ENCODE measurements around the gene FAM200B. TPM values are rescaled to one million over a fixed set of nuclear protein-coding genes. Genes with fewer than 3 reads are reported as not detected.

Gene FAM200B
- polyA plus RNA-seq, 2 of the 4 experiments (the other 2 are of a cell fraction) = 40.8 to 41.6 TPM

DNA sequence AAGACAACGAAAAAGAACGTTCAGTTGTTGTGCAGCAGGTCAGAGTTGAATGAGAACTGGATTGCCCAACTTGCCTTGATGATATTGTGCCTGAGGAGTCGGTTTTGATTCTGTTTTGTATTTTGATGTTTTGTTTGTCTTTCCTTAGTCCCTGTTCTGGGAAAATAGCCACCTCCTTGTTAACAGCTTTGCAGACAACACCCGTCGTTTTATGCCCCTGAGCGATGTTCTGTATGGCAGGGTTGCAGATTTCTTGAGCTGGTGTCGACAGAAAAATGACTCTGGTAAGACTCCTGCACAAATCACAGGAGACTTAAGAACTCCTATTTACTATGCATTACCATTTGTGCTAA lies 25.7 kb downstream of the FAM200B start:
- 61% methylated on average over 7 of the region's 7 CpGs for WGBS (ENCODE audit: missing lambda C conversion rate)
- no peak overlapping the region for H3K4me2 ChIP-seq
- H3K4me1 ChIP-seq = peaks cover 1% of the 10 kb centered on the region; the same call in 2 of the 3 replicates
- TF ChIP-seq HDAC2 (IDR thresholded peaks at IDR 0.05) (no peak), POLR2A (IDR thresholded peaks at IDR 0.05; ENCODE audit: low read length) (no peak), SMC3 (IDR thresholded peaks at IDR 0.05) (no peak), HEYL (CRISPR knock-in tag; IDR thresholded peaks at IDR 0.05) (no peak), EHF (CRISPR knock-in tag; IDR thresholded peaks at IDR 0.05) (no peak), MAFK (IDR thresholded peaks at IDR 0.05; ENCODE audit: partially characterized antibody) (no peak), RARB (CRISPR knock-in tag; IDR thresholded peaks at IDR 0.05) (no peak), ZFP36 (IDR thresholded peaks at IDR 0.05; ENCODE audit: borderline replicate concordance, partially characterized antibody) (no peak), MAZ (IDR thresholded peaks at IDR 0.05; ENCODE audit: borderline replicate concordance, low read depth, low read length) (no peak), KDM5A (IDR thresholded peaks at IDR 0.05) (no peak), BHLHE40 (IDR thresholded peaks at IDR 0.05; ENCODE audit: low read depth, low read length) (no peak), JUNB (IDR thresholded peaks at IDR 0.05) (no peak), EP300 (IDR thresholded peaks at IDR 0.05) (no peak), SREBF2 (IDR thresholded peaks at IDR 0.05) (no peak)
- TF ChIP-seq, protein P1, sequence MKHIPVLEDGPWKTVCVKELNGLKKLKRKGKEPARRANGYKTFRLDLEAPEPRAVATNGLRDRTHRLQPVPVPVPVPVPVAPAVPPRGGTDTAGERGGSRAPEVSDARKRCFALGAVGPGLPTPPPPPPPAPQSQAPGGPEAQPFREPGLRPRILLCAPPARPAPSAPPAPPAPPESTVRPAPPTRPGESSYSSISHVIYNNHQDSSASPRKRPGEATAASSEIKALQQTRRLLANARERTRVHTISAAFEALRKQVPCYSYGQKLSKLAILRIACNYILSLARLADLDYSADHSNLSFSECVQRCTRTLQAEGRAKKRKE (CRISPR knock-in tag; IDR thresholded peaks at IDR 0.05; ENCODE audit: low read depth) = no peak
- TF ChIP-seq, protein P2, sequence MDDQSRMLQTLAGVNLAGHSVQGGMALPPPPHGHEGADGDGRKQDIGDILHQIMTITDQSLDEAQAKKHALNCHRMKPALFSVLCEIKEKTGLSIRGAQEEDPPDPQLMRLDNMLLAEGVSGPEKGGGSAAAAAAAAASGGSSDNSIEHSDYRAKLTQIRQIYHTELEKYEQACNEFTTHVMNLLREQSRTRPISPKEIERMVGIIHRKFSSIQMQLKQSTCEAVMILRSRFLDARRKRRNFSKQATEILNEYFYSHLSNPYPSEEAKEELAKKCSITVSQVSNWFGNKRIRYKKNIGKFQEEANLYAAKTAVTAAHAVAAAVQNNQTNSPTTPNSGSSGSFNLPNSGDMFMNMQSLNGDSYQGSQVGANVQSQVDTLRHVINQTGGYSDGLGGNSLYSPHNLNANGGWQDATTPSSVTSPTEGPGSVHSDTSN (IDR thresholded peaks at IDR 0.05) = no peak
- TF ChIP-seq, protein P3, sequence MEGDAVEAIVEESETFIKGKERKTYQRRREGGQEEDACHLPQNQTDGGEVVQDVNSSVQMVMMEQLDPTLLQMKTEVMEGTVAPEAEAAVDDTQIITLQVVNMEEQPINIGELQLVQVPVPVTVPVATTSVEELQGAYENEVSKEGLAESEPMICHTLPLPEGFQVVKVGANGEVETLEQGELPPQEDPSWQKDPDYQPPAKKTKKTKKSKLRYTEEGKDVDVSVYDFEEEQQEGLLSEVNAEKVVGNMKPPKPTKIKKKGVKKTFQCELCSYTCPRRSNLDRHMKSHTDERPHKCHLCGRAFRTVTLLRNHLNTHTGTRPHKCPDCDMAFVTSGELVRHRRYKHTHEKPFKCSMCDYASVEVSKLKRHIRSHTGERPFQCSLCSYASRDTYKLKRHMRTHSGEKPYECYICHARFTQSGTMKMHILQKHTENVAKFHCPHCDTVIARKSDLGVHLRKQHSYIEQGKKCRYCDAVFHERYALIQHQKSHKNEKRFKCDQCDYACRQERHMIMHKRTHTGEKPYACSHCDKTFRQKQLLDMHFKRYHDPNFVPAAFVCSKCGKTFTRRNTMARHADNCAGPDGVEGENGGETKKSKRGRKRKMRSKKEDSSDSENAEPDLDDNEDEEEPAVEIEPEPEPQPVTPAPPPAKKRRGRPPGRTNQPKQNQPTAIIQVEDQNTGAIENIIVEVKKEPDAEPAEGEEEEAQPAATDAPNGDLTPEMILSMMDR (IDR thresholded peaks at IDR 0.05) = no peak
- ChIA-PET CTCF (no interaction called here), POLR2A (no interaction called here)
- no peak overlapping the region for H3K27ac ChIP-seq
- DNase-seq (ENCODE audit: low read depth in 1 of 2, low spot score in 1 of 2) = no peak
- FAIRE-seq = no peak
- no peak for ATAC-seq
- H3K4me3 ChIP-seq = no peak overlapping the region
- no peaks in the 10 kb centered on the region for H3K9me3 ChIP-seq

DNA sequence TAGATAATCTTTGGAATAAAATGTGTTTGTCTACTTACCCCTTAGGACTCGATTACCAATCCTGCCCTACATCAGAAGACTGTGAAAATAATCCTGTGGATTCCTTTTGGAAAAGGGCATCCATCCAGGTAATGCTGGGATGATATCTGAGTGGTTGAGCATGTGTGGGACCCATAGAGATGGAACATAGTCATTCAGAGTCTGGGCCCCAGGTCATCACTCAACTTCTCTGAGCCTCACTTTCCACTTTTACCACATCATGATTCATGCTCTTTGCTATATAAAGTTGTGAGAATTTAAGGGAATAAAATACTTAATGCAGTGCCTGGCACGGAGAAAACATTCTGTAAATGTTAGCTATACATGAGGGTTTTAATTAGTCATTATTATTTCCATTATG lies 30.1 kb downstream of the FAM200B start:
- no peak for FAIRE-seq
- WGBS (ENCODE audit: missing lambda C conversion rate) = 72% methylated on average over 2 of the region's 2 CpGs
- Histone ChIP-seq H3K4me1 (no peaks in the 10 kb centered on the region), H3K9me3 (no peaks in the 10 kb centered on the region), H3K27ac (no peak overlapping the region), H3K4me3 (no peak overlapping the region), H3K4me2 (no peak overlapping the region)
- CTCF ChIA-PET = interaction anchor here (0.8 to 1.1 kb wide), 2 partner anchors 94 kb away, joined by 3 read pairs; no protein-coding TSS in a partner anchor
- no peak for DNase-seq (ENCODE audit: low read depth in 1 of 2, low spot score in 1 of 2)
- POLR2A ChIA-PET = no interaction called here
- ATAC-seq = no peak
- TF ChIP-seq FOXS1 (CRISPR knock-in tag; IDR thresholded peaks at IDR 0.05) (no peak), HEYL (CRISPR knock-in tag; IDR thresholded peaks at IDR 0.05) (no peak), FOSL2 (IDR thresholded peaks at IDR 0.05) (no peak), FOSL2 (CRISPR knock-in tag; IDR thresholded peaks at IDR 0.05) (no peak), KDM5A (IDR thresholded peaks at IDR 0.05) (no peak), GATA3 (IDR thresholded peaks at IDR 0.05; ENCODE audit: borderline replicate concordance) (no peak), HOXA7 (CRISPR knock-in tag; IDR thresholded peaks at IDR 0.05) (no peak), KDM1A (IDR thresholded peaks at IDR 0.05; ENCODE audit: low read depth) (no peak), PHF8 (IDR thresholded peaks at IDR 0.05; ENCODE audit: borderline replicate concordance, low read depth) (no peak), CHD4 (IDR thresholded peaks at IDR 0.05; ENCODE audit: borderline replicate concordance) (no peak), BHLHE40 (IDR thresholded peaks at IDR 0.05; ENCODE audit: low read depth, low read length) (no peak), ZFP36 (IDR thresholded peaks at IDR 0.05; ENCODE audit: borderline replicate concordance, partially characterized antibody) (no peak), HOXB5 (CRISPR knock-in tag; IDR thresholded peaks at IDR 0.05) (no peak), SMC3 (IDR thresholded peaks at IDR 0.05) (no peak)
- TF ChIP-seq, protein P4, sequence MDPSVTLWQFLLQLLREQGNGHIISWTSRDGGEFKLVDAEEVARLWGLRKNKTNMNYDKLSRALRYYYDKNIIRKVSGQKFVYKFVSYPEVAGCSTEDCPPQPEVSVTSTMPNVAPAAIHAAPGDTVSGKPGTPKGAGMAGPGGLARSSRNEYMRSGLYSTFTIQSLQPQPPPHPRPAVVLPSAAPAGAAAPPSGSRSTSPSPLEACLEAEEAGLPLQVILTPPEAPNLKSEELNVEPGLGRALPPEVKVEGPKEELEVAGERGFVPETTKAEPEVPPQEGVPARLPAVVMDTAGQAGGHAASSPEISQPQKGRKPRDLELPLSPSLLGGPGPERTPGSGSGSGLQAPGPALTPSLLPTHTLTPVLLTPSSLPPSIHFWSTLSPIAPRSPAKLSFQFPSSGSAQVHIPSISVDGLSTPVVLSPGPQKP (IDR thresholded peaks at IDR 0.05; ENCODE audit: low read depth, low read length) = no peak
- TF ChIP-seq, protein P1 (CRISPR knock-in tag; IDR thresholded peaks at IDR 0.05; ENCODE audit: low read depth) = no peak
- TF ChIP-seq, protein P5, sequence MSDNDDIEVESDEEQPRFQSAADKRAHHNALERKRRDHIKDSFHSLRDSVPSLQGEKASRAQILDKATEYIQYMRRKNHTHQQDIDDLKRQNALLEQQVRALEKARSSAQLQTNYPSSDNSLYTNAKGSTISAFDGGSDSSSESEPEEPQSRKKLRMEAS (IDR thresholded peaks at IDR 0.05) = no peak
- TF ChIP-seq, protein P3 (IDR thresholded peaks at IDR 0.05) = no peak
- TF ChIP-seq, protein P6, sequence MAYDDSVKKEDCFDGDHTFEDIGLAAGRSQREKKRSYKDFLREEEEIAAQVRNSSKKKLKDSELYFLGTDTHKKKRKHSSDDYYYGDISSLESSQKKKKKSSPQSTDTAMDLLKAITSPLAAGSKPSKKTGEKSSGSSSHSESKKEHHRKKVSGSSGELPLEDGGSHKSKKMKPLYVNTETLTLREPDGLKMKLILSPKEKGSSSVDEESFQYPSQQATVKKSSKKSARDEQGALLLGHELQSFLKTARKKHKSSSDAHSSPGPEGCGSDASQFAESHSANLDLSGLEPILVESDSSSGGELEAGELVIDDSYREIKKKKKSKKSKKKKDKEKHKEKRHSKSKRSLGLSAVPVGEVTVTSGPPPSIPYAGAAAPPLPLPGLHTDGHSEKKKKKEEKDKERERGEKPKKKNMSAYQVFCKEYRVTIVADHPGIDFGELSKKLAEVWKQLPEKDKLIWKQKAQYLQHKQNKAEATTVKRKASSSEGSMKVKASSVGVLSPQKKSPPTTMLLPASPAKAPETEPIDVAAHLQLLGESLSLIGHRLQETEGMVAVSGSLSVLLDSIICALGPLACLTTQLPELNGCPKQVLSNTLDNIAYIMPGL (CRISPR knock-in tag; IDR thresholded peaks at IDR 0.05; ENCODE audit: borderline replicate concordance) = no peak
